Measurements from ENCODE around the gene ZNF341. TPM values are rescaled to one million over a fixed set of nuclear protein-coding genes. Genes with fewer than 3 reads are reported as not detected.

ZNF341 gene
- total and polyA plus RNA-seq, 9 of the 15 experiments (the other 6 are each of a cell fraction or from before 2014, with no cell fraction given) = 0.08 to 2.6 (median 1.0) TPM

DNA sequence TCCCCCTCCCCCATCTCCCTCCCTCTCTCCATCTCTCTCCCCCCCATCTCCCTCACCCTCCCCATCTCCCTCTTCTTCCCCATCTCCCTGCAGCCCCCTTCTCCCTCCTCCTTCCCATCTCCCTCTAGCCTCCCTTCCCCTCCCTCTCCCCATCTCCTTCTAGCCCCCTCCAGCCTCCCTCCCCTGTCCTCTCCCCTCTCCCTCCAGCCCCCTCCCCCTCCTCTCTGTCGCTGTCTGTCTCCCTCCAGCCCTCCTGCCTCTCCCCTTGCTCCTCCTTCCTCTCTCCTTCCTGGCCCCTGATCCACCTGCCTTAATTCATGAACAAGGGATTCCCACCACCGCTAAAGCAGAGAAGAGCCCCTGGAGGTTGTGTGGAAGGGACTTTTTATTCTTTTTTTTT is 52.4 kb downstream of the ZNF341 start (continued):
- TF ChIP-seq, protein P1, sequence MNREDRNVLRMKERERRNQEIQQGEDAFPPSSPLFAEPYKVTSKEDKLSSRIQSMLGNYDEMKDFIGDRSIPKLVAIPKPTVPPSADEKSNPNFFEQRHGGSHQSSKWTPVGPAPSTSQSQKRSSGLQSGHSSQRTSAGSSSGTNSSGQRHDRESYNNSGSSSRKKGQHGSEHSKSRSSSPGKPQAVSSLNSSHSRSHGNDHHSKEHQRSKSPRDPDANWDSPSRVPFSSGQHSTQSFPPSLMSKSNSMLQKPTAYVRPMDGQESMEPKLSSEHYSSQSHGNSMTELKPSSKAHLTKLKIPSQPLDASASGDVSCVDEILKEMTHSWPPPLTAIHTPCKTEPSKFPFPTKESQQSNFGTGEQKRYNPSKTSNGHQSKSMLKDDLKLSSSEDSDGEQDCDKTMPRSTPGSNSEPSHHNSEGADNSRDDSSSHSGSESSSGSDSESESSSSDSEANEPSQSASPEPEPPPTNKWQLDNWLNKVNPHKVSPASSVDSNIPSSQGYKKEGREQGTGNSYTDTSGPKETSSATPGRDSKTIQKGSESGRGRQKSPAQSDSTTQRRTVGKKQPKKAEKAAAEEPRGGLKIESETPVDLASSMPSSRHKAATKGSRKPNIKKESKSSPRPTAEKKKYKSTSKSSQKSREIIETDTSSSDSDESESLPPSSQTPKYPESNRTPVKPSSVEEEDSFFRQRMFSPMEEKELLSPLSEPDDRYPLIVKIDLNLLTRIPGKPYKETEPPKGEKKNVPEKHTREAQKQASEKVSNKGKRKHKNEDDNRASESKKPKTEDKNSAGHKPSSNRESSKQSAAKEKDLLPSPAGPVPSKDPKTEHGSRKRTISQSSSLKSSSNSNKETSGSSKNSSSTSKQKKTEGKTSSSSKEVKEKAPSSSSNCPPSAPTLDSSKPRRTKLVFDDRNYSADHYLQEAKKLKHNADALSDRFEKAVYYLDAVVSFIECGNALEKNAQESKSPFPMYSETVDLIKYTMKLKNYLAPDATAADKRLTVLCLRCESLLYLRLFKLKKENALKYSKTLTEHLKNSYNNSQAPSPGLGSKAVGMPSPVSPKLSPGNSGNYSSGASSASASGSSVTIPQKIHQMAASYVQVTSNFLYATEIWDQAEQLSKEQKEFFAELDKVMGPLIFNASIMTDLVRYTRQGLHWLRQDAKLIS (CRISPR knock-in tag; IDR thresholded peaks at IDR 0.05) = no peak

DNA sequence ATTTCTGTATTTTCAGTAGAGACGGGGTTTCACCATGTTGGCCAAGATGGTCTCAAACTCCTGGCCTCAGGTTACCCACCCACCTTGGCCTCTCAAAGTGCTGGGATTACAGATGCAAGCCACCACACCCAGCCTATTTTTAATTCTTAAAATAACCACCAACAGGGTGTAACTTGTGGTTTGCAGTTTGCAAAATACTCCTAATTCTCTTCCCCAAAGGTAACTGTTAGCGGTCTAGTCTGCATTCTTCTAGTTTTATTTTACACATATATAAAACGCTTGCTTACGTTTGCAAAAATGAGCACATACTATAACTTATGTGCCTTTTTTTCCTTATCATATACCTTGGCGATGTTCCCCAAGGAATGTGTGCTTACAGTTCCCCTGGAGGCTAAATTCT is 53.7 kb downstream of the ZNF341 start:
- TF ChIP-seq SLC30A9 (CRISPR knock-in tag; IDR thresholded peaks at IDR 0.05) = no peak
- TF ChIP-seq NR2C1 (IDR thresholded peaks at IDR 0.05) = no peak
- TF ChIP-seq NR2C1 (tag; IDR thresholded peaks at IDR 0.05) = no peak
- TF ChIP-seq TAF7 (tag; IDR thresholded peaks at IDR 0.05) = no peak
- TF ChIP-seq BHLHE40 (IDR thresholded peaks at IDR 0.05; ENCODE audit: low read length) = no peak
- TF ChIP-seq, protein P2, sequence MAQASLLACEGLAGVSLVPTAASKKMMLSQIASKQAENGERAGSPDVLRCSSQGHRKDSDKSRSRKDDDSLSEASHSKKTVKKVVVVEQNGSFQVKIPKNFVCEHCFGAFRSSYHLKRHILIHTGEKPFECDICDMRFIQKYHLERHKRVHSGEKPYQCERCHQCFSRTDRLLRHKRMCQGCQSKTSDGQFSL (CRISPR knock-in tag; IDR thresholded peaks at IDR 0.05) = no peak
- TF ChIP-seq, protein P2 (tag; IDR thresholded peaks at IDR 0.05) = no peak
- TF ChIP-seq NFE2 (IDR thresholded peaks at IDR 0.05; ENCODE audit: low read depth) = no peak
- TF ChIP-seq NFIX (CRISPR knock-in tag; IDR thresholded peaks at IDR 0.05; ENCODE audit: low read depth) = no peak
- Histone ChIP-seq H3K4me3 (no peak overlapping the region), H3K9me3 (replicated peaks; ENCODE audit: control insufficient read depth, insufficient read depth, low read depth, low read length) (no peaks in the 10 kb centered on the region), H3K79me2 (ENCODE audit: control insufficient read depth, insufficient read depth, low read length) (no peaks in the 10 kb centered on the region), H3K27me3 (ENCODE audit: control insufficient read depth in 2 of 2, insufficient read depth in 2 of 2, low read length in 2 of 2) (no peaks in the 10 kb centered on the region), H3K9me1 (ENCODE audit: control insufficient read depth, insufficient read depth, low read length) (no peaks in the 10 kb centered on the region), H2AFZ (ENCODE audit: low read depth, low read length) (no peak overlapping the region), H3K36me3 (ENCODE audit: control insufficient read depth, insufficient read depth, low read length) (no peaks in the 10 kb centered on the region), H4K20me1 (replicated peaks; ENCODE audit: control insufficient read depth, insufficient read depth, low read length) (no peaks in the 10 kb centered on the region), H3K4me1 (replicated peaks in 1 of 2; ENCODE audit: control insufficient read depth in 2 of 2, insufficient read depth in 2 of 2, low read length in 2 of 2) (peaks cover 1 to 4% of the 10 kb centered on the region in 2 experiments; a peak in 3 of 5 replicates), H3K4me2 (ENCODE audit: insufficient read depth, low read length) (no peak overlapping the region), H3K9ac (ENCODE audit: insufficient read depth in 1 of 2, low read depth in 2 of 2, low read length in 2 of 2) (no peak overlapping the region), H3K27ac (ENCODE audit: extremely low read depth, low read depth, low read length) (no peak overlapping the region)
- CTCF ChIA-PET (ENCODE audit: low intra/inter-chr PET ratio) = no interaction called here
- WGBS (ENCODE audit: insufficient coverage, low coverage, missing lambda C conversion rate) = 44% methylated on average over 5 of the region's 5 CpGs
- ATAC-seq = no peak
- POLR2A ChIA-PET = interaction anchor here (0.7 kb wide), 1 partner anchor 492 kb away, joined by 3 read pairs; no protein-coding TSS in a partner anchor
- in situ Hi-C loops (cut with MboI) (no loop called here), intact Hi-C loops (cut with micrococcal nuclease) (no loop called here)
- no TSS peak for BruUV-seq (replicated peaks)
- no peak for DNase-seq (ENCODE audit: extremely low read depth in 1 of 4, low spot score in 3 of 4)
- peak; percentile 15 for FAIRE-seq

All from K562 (cell line).